Breast epithelium (tissue), 3 donors: ENCODE data around the gene PPIG.
"Not testable (repeated sequence)": the region's sequence is repeated elsewhere in the genome, so short reads cannot be mapped to it uniquely, and the experiment has no call there.

Experiments used
- CTCF ChIP-seq, 3 donors: fragments of 450-650 bp; IDR thresholded peaks; one replicate each; pipeline ENCODE4 v1.5.1; 2016 to 2017; ENCODE audit warnings: antibody characterized with exemption in 3 of 3, mild to moderate bottlenecking in 3 of 3, moderate library complexity in 3 of 3
- POLR2A ChIP-seq: fragments of 450-650 bp; IDR thresholded peaks from one replicate; pipeline ENCODE4 v1.6.1; 2016; ENCODE audit warnings: antibody characterized with exemption, mild to moderate bottlenecking, moderate library complexity

GRCh38 chr2:169574539-169574938 is 9.6 kb upstream of the PPIG start:
- TF ChIP-seq POLR2A; CTCF (IDR thresholded peaks at IDR 0.05): not testable (repeated sequence)
